ENCODE data around the gene NUP43. TPM values are rescaled to one million over a fixed set of nuclear protein-coding genes. Genes with fewer than 3 reads are reported as not detected.

NUP43 gene
- total and polyA plus RNA-seq, 2 of the 13 experiments (the other 11 are each of a cell fraction or from before 2014, with no cell fraction given): 38.9 to 85.1 TPM

DNA sequence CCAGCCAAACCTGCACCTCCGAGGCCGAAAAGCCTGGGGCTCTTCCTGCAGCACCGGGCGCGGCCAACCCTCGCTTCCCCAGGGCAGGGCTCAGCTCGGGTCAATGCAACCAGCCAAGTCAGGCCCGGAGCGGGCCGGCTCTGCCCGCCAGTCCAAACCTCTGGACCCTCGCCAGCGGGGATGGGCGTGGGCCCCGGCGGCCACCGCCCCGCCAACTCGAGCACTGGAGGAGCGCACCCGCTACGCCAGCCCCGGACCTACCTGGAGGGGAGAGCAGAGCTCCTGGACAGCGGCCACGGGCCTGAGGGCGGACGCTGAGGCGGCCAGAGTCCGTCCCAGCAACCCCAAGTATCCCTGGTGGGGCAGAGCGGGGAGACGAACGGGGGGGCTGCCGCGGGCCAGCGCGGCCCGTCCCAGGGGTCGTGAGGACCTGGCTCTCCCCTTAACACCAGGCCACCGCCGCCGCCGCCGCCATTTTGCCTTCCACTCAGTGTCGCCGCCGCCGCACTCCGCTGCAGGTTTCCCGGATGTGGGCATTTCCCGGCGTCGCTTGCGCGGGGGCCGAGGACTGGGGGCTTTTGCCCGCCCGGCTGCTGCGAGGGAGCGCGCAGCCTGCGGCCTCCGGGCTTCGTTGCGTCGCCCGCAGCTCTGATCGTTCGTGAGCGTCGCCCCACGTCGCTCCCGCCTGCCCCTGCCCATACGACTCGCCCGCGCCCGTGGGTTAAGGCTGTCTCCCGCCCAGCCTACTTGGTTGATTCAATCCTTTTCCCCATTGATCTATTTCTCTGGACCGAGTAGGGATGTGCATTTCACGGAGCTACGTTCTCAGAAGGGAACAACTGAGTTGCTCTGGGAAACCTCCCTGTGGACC is 28.5 kb downstream of the NUP43 start, which contains the start of gene LATS1 (continued):
- TF ChIP-seq ZNF790 (CRISPR knock-in tag; IDR thresholded peaks at IDR 0.05; ENCODE audit: borderline replicate concordance) (peak; percentile 68; the same call in 1 of the 2 replicates), ZNF354B (CRISPR knock-in tag; IDR thresholded peaks at IDR 0.05) (no peak), LCORL (IDR thresholded peaks at IDR 0.05) (no peak), LCORL (CRISPR knock-in tag; IDR thresholded peaks at IDR 0.05) (peak; percentile 91), ZNF3 (CRISPR knock-in tag; IDR thresholded peaks at IDR 0.05) (peak; percentile 61; the same call in 1 of the 2 replicates), ZBTB3 (CRISPR knock-in tag; IDR thresholded peaks at IDR 0.05; ENCODE audit: borderline replicate concordance, low read depth) (peak; percentile 94; the same call in 1 of the 2 replicates), ZSCAN30 (CRISPR knock-in tag; IDR thresholded peaks at IDR 0.05) (peak; percentile 89), ZSCAN22 (CRISPR knock-in tag; IDR thresholded peaks at IDR 0.05) (0 out of 2 replicates have a peak, but pooled peaks have one; percentile 45), NR2F6 (IDR thresholded peaks at IDR 0.05) (no peak), NR2F6 (CRISPR knock-in tag; IDR thresholded peaks at IDR 0.05) (peak; percentile 31; the same call in 1 of the 2 replicates), ZNF674 (CRISPR knock-in tag; IDR thresholded peaks at IDR 0.05; ENCODE audit: low read depth) (peak; percentile 90; the same call in 1 of the 2 replicates), CBX5 (CRISPR knock-in tag; IDR thresholded peaks at IDR 0.05; ENCODE audit: borderline replicate concordance) (peak; percentile 68), BRCA1 (CRISPR knock-in tag; IDR thresholded peaks at IDR 0.05) (peak; percentile 14; the same call in 1 of the 2 replicates), ZNF670 (CRISPR knock-in tag; IDR thresholded peaks at IDR 0.05; ENCODE audit: borderline replicate concordance) (peak; percentile 88), MED1 (CRISPR knock-in tag; IDR thresholded peaks at IDR 0.05) (peak; percentile 78), HOXD1 (CRISPR knock-in tag; IDR thresholded peaks at IDR 0.05) (peak; percentile 86; the same call in 1 of the 2 replicates)
- TF ChIP-seq, protein P1, sequence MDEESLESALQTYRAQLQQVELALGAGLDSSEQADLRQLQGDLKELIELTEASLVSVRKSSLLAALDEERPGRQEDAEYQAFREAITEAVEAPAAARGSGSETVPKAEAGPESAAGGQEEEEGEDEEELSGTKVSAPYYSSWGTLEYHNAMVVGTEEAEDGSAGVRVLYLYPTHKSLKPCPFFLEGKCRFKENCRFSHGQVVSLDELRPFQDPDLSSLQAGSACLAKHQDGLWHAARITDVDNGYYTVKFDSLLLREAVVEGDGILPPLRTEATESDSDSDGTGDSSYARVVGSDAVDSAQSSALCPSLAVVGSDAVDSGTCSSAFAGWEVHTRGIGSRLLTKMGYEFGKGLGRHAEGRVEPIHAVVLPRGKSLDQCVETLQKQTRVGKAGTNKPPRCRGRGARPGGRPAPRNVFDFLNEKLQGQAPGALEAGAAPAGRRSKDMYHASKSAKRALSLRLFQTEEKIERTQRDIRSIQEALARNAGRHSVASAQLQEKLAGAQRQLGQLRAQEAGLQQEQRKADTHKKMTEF (CRISPR knock-in tag; IDR thresholded peaks at IDR 0.05): peak; percentile 97
- TF ChIP-seq, protein P2, sequence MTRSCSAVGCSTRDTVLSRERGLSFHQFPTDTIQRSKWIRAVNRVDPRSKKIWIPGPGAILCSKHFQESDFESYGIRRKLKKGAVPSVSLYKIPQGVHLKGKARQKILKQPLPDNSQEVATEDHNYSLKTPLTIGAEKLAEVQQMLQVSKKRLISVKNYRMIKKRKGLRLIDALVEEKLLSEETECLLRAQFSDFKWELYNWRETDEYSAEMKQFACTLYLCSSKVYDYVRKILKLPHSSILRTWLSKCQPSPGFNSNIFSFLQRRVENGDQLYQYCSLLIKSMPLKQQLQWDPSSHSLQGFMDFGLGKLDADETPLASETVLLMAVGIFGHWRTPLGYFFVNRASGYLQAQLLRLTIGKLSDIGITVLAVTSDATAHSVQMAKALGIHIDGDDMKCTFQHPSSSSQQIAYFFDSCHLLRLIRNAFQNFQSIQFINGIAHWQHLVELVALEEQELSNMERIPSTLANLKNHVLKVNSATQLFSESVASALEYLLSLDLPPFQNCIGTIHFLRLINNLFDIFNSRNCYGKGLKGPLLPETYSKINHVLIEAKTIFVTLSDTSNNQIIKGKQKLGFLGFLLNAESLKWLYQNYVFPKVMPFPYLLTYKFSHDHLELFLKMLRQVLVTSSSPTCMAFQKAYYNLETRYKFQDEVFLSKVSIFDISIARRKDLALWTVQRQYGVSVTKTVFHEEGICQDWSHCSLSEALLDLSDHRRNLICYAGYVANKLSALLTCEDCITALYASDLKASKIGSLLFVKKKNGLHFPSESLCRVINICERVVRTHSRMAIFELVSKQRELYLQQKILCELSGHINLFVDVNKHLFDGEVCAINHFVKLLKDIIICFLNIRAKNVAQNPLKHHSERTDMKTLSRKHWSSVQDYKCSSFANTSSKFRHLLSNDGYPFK (CRISPR knock-in tag; IDR thresholded peaks at IDR 0.05; ENCODE audit: borderline replicate concordance): peak; percentile 97
- TF ChIP-seq, protein P3, sequence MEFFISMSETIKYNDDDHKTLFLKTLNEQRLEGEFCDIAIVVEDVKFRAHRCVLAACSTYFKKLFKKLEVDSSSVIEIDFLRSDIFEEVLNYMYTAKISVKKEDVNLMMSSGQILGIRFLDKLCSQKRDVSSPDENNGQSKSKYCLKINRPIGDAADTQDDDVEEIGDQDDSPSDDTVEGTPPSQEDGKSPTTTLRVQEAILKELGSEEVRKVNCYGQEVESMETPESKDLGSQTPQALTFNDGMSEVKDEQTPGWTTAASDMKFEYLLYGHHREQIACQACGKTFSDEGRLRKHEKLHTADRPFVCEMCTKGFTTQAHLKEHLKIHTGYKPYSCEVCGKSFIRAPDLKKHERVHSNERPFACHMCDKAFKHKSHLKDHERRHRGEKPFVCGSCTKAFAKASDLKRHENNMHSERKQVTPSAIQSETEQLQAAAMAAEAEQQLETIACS (CRISPR knock-in tag; IDR thresholded peaks at IDR 0.05): peak; percentile 68; the same call in 1 of the 2 replicates

Data from HepG2 (cell line).